NCI-H774 (cell line): Measurements from ENCODE around the gene PPFIA3.

Source experiments
- DNase-seq: peaks from one replicate; lab custom pipeline; 2025; lab: John Stamatoyannopoulos, UW

PPFIA3 gene

DNA sequence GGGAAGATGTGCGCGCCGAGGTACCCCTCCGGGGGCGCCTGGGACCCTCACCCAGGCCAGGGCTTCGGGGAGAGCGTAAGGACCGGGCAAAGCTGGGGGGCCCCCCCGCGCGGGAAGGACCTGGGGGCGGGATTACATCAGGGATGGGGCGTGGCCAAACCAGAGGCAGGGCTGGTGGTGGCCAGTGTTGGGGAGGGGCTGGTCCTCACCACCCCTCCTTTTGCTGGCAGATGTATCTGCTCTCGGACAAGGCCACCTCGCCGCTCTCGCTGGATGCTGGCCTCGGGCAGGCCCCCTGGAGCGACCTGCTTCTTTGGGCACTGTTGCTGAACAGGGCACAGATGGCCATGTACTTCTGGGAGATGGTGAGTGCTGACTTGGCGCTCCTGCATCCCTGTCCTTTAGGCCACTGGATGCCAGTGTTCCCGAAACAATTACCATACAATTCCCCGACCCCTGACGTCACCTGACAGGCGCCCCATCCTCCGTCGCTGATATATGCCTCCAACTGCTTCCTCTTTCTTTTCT is 63.6 kb downstream of the PPFIA3 start:
- DNase-seq = no peak

DNA sequence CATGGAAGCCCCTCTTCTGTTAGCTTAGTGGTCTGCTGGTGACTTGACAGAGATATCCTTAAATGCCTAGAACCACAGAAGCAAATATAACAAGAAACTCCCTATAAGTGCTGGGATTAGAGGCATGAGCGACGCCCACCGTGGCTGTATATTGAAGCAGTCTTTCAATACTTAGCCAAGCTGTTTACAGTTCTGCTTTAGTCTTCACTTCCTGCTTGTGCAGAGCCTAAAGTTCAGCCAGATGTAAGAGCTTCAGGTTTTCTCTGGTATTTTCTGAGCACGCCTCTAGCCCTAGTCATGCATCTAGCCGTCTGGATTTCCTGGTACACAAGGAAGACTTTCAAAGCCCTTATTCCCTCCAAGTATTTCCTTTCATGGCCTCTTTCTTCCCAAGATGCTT is 66.8 kb downstream of the PPFIA3 start:
- no peak for DNase-seq

DNA sequence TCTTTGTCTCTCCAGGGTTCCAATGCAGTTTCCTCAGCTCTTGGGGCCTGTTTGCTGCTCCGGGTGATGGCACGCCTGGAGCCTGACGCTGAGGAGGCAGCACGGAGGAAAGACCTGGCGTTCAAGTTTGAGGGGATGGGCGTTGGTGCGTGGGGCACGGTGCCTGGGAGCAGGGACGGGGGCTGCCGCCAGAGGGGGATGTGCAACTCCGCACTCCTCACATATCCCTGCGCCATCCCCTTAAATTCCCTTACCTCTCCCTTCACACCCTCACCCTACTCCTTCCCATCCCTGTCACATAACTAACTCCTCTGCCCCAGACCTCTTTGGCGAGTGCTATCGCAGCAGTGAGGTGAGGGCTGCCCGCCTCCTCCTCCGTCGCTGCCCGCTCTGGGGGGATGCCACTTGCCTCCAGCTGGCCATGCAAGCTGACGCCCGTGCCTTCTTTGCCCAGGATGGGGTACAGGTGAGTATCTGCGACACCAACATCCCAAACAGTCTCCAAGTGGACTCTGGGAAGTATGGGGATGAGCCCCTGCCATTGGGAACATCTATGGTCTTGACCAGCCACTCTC is 69.4 kb downstream of the PPFIA3 start:
- DNase-seq = no peak

DNA sequence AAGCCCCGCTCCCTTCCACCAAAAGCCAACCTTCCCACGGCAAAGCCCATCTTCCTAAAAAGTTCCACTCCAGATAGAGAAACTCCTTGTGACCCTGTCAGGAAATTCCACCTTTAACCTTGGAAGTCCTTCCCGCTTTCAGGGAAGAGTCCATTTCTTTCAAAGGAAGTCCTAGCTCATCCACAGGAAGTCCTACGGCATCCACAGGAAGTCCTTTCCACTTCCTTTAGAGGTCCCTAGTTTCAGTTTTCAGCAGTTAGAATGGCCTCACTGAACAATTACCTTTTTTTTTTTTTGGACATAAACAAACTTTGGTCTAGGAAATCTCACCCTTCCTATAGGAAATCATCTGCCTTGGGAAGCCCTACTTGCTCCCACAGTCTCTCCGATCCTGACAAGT is 69.9 kb downstream of the PPFIA3 start:
- no peak for DNase-seq

DNA sequence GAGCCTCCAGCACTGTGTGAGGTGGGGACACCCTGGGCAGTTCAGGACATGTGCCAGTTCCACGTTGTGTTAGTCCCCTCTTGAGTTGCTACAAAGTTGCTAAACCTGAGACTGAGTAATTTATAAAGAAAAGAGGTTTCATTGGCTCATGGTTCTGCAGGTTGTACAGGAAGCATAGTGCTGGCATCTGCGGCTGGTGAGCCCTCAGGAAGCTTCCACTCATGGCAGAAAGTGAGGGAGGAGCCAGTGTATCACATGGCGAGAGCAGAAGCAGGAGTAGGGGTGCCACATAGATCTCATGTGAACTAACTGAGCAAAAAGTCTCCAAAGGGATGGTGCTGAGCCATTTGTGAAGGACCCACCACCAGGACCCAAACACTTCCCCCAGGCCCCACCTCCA is 71.4 kb downstream of the PPFIA3 start:
- no peak for DNase-seq

DNA sequence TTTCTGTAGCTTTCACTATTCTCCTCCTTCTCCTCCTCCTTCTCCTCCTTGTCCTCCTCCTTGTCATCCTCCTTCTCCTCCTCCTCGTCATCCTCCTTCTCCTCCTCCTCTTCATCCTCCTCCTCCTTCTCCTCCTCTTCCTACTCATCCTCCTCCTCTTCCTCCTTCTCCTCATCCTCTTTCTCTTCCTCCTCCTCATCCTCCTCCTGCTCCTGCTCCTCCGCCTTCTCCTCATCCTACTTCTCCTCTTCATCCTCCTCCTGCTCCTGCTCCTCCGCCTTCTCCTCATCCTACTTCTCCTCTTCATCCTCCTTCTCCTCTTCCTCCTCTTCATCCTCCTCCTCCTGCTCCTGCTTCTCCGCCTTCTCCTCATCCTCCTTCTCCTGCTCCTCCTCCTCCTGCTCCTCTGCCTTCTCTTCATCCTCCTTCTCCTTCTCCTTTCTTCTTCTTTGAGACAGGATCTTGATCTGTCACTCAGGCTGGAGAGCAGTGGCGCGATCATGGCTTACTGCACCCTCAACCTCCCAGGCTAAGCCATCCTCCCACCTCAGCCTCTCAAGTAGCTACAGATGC is 74.6 kb downstream of the PPFIA3 start:
- no peak for DNase-seq

DNA sequence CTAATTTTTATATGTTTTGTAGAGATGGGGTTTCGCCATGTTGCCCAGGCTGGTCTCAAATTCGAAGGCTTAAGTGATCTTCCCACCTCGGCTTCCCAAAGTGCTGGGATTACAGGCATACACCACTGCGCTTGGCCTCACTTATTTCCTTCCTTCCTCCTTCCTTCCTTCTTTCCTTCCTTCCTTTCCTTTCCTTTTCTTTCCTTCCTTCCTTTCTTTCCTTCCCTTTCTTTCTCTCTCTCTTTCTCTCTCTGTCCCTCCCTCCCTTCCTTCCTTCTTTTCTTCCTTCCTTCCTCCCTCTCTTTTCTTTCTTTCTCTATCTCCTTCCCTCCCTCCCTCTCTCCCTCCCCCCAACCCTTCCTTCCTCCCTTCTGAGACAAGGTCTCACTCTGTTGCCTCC is 75.1 kb downstream of the PPFIA3 start:
- no peak for DNase-seq

DNA sequence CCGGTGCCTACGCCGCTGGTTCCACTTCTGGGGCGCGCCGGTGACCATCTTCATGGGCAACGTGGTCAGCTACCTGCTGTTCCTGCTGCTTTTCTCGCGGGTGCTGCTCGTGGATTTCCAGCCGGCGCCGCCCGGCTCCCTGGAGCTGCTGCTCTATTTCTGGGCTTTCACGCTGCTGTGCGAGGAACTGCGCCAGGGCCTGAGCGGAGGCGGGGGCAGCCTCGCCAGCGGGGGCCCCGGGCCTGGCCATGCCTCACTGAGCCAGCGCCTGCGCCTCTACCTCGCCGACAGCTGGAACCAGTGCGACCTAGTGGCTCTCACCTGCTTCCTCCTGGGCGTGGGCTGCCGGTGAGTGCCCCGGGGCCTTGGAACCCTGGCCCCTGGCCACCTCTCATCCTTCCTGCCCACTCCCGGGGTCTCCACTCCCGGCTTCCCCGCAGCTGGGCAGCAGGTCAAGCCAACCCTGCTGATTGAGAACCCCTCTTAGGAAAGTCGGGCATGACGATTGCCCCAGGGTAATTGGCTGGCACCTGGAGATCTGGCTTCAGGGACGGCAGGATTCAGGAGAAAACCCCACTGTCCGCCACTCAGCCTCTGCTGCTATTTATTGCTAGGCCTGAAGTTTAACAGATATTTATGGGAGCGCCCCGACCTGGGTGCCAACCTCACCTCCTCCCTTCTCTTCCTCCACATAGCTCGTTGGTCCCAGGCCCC is 77.3 kb downstream of the PPFIA3 start:
- DNase-seq = no peak

DNA sequence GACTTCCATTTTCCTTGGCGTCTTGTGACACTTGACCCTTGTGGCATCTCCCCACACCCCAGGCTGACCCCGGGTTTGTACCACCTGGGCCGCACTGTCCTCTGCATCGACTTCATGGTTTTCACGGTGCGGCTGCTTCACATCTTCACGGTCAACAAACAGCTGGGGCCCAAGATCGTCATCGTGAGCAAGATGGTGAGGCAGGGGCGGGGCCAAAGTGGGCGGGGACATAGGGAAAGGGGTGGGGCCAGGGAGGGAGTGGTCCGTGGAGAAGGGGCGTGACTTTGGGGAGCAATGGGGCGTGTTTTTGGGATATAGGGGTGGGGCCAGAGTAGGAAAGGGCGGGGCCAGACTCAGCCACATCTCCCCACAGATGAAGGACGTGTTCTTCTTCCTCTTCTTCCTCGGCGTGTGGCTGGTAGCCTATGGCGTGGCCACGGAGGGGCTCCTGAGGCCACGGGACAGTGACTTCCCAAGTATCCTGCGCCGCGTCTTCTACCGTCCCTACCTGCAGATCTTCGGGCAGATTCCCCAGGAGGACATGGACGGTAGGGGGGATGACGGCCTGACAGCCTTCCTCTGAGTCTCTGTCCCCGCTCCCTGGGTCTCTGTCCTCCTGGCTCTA is 81.0 kb downstream of the PPFIA3 start:
- DNase-seq = no peak
